GM12801 (cell line): Measurements from ENCODE around the gene SPIN1.

ENCODE experiments used
- CTCF ChIP-seq: IDR thresholded peaks from one replicate; pipeline ENCODE4 v1.5.1; 2011; ENCODE audit warnings: control low read depth; ENCODE audit not compliant: insufficient read length; ENCODE audit errors: extremely low read depth

Gene SPIN1

GRCh38 chr9:88388203-88388885 lies at the start of gene SPIN1:
Gene SPIN1, plus strand, starts transcription at chr9:88388444. Its CDS starts 38,096 bp downstream, at chr9:88426540.
- no peak for TF ChIP-seq CTCF

GRCh38 chr9:88339317-88339716 lies 48.9 kb upstream of the SPIN1 start:
- no peak for TF ChIP-seq CTCF

GRCh38 chr9:88342246-88342645 lies 46.0 kb upstream of the SPIN1 start:
- TF ChIP-seq CTCF = no peak

- TF ChIP-seq CTCF = no peak
Observed at GRCh38 chr9:88344013-88344412, 44.2 kb upstream of the SPIN1 start.

- no peak for TF ChIP-seq CTCF
Observed at GRCh38 chr9:88355166-88355565, 33.1 kb upstream of the SPIN1 start.

- TF ChIP-seq CTCF = no peak
Observed at GRCh38 chr9:88358723-88359122, 29.5 kb upstream of the SPIN1 start.

GRCh38 chr9:88359974-88360373 lies 28.3 kb upstream of the SPIN1 start:
- TF ChIP-seq CTCF = no peak
